ENCODE results near the gene IQCE.
"Not testable (repeated sequence)": the region's sequence is repeated elsewhere in the genome, so short reads cannot be mapped to it uniquely, and the experiment has no call there.

The IQCE gene

DNA sequence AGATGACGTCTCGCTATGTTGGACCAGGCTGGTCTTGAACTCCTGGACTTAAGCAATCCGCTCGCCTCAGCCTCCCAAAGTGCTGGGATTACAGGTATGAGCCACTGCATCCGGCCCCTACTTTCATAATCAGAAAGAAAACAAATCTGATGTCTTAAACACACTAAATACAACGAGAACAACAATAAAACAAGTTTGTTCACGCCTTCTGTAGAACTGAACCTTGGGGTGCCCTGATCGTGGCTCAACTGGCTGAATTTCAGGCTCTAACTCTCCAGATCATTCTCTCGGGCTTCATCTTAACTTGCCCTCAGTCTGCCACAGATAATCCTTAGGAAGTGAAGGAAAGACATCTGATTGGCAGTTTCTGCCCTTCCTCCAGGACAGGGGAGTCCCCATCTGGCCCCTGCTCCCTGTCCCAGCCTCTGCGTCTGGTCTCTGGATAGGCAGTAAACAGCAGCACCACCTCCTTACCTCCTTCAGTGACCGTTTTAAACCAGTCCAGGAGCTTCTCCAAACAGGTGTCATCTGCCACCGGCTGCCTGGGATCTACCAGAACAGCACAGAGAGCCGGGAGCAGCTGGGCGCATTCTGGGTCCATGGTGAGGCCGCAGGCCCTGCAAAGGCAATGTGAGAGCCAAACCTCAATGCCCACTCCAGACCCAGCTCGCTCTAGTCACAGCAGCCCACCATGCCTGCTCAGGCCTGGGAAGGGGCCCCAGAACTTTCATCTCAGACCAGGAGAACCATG, 4.8 kb upstream of the IQCE start:
- DNase-seq (ENCODE audit: low read depth, low spot score), result no peak

DNA sequence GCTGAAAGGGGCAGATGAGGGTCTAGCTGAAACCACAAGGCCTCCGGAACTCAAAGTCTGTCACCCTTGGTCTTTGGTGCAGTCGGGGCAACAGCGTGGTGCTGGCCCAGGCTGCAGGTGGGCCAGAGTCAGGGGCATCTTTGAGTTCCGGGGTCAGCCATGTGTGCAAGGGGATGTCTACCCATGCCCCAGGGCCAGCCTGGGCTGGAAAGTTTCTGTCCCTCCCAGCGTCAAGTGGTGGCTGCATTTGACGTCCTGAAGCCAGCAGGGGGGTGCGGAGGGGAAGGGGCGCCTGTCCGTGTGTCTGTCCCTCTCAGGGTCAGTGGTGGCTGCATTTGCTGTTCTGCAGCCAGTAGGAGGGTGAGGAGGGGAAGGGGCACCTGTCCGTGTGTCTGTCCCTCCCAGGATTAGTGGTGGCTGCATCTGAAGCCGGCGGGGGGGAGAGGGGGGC, 4.1 kb upstream of the IQCE start:
- no peak for DNase-seq (ENCODE audit: low read depth, low spot score)

DNA sequence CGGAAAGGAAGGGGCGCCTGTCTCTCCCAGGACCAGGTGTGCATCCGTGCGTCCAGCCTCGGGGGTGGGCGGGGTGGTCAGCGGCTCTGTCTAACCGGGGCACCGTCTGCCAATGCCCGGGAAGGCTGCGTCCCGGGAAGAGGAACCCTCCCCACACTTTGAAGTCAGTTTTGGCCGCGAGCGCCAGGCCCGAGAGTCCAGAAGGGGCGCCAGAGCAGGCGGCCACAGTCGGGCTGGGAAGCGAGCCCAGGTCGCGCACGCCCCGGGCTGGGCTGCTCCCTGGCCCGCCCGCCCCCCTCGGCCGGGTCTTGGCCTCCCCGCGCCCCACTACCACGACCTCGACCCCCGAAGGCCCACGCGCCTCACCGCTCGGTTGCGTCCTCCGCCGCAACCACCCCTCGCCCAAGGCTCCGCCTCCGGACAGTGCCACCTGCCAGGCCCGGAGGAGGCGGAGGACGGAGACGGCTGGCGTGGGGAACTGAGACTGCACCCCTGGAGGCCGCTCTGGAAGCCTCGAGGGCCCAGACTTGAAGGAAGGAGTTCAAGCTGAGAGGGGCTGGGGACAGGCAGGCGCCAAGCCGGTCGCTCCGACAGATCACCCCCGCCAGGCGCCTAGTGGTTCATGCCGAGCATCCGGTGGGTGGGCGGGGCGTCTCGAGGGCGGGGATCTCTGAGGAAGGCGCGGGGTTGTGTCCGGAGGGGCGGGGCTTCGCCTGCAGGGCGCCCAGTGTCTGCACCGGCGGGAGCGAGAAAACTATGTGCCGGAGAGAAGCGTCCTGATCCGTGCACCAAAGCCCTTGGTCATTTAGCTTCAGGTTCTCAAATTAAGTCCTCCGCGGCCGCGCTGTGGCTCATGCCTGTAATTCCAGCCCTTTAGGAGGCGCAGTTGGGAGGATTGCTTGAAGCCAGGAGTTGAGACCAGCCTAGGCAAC, 3.4 kb upstream of the IQCE start, which contains the start of gene BRAT1:
TSS of gene BRAT1 (minus strand) at position 404 of the 932 bp plus-strand sequence. CDS start 1,093 bp downstream, outside the sequence.
- DNase-seq (ENCODE audit: low read depth, low spot score), result peak; percentile 97

GRCh38 chr7:2559283-2559950, 638 bp downstream of the IQCE start:
- no peak for DNase-seq (ENCODE audit: low read depth, low spot score)

GRCh38 chr7:2563955-2564354, 5.2 kb downstream of the IQCE start:
- not testable (repeated sequence) for DNase-seq (ENCODE audit: low read depth, low spot score)

DNA sequence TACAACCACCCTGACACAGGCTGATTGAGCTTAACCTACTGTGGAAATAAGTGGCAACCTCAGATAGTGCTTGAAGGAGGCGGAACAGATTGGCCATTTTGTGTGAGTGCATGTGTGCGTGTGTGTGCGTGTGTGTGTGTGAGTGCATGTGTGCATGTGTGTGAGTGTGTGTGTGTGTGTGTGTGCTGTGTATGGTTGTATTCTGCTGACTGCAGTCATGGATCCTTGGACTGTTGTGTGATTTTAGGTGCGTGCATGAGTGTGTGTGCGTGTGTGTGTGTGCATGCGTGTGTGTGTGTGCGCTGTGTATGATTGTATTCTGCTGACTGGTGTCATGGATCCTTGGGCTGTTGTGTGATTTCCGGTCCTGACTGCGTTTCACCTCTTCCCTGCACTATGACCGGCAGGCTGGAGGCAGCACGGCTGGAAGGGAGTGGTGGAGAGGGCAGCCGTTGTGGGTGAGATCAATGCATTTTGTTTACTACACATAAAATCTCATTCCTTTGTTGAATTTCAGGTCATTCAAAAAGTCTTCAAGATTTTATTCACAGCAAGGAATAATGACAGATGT, 6.3 kb downstream of the IQCE start:
- no peak for DNase-seq (ENCODE audit: low read depth, low spot score)

- DNase-seq (ENCODE audit: low read depth, low spot score), result no peak
These were observed 7.6 kb downstream of the IQCE start for GRCh38 chr7:2566348-2566889.

DNA sequence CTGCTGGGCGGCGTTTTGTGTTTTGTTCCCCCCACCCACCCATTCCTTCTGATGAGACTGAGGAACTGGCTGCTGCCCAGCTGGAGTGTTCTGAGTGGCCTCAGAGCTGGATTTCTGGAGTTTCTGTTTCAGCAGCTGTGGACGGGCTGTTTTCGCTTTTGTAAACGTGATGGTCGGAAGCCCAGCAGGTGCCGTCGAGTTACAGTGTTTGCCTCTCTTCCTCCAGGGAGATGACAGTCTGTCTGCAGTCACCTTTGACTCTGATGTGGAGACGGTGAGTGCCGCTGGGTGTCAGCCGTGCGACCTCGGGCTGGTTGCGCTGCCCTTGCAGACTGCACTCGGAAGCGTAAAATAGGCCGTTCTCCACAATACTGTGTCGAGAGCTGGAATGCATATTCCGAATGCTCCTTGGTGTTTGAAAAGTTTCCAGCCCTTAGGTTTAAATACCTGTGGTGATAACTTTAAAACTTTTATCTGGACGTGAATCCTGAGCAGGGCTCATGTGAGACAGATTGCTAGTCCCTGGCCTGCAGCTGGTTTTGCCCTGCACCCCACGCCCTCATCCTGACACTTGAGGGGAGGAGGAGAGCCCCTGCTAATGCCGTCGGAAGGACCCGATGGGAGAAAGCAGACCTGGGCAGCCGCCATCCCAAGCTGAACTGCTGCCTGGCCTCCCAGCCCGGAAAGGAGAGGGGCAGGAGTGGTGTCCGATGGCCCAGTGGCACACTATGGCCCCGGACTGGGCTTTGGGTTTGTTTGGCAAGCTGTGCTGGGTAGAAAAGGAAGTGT, 8.3 kb downstream of the IQCE start:
- no peak for DNase-seq (ENCODE audit: low read depth, low spot score)

DNA sequence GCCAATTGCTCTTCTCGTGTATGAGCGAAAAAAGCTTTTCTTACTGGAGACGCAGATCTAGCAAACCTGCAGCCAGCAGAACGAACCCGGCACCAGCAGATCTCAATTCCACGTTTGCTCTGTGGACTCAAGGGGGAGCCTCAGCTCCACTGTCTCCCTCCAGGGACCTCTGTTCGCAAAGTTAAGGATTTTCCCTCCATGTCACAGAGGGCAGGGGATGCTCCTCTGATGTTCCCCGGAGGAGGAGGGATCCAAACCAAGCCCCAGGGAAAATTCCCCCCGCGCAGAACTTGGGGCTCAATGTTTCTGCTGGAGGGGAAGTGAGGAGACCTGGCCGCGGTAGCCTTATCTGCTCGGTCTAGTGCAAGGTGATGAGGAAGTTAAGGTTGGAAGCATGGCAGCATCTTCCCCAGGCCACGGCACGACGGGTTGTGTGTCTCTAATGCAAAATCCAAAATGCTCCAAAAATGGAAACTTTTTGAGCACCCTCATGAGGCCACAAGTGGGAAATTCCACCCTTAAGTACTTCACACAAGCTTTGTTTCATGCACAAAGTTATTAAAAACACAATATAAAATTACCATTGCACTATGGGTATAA, 9.0 kb downstream of the IQCE start:
- peak; percentile 63 for DNase-seq (ENCODE audit: low read depth, low spot score)

DNA sequence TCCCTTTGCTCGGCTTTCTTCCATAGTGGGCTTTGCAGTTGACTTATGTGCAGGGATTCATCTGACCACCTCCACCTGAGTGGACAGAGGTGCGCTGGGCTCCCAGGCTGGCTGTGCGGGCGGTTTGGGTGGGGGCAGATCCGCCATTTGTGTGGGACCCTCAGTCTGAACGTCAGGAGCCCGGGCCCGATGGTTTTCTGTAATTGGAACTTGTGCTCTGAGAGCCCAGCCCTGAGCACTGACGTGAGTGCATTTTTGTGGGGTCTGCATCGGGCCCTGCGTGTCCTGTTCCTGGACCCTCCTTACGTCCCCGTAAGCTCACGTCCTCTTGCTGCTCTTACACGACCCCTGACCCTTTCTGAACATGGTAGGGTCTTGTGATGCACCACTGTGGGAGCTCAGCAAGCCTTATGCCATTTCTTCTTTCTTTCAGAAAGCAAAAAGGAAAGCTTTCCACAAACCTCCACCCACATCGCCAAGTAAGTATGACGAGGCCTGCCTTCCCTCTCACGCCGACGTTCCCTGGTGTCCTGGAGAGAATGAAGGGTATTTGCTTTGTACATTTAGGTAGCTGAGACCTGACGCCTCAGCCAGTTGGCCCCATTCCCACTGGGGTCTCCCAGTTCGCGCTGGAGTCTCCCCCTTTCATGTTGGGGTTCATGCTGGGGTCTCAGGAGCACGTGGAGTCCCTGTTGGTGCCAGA, 9.9 kb downstream of the IQCE start:
- DNase-seq (ENCODE audit: low read depth, low spot score), result no peak

DNA sequence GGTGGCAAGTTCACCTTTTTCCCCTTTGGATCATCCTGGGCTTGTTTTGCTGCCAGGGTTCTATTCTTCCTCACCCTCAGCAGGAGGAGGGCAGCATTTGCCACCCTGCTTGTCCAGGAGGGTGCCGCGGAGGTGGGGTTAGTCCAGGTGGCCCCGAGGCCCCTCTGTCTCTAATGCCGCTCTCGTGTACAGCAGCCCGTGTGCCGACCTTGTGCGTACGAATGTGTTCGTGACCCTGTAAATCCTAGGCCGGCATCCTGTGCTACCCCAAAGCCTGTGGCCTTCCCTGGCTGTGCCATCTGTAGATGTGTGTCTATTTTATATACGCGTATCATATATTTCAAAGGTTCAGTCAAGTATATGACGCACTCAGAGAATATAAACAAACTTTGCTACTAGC, 10.6 kb downstream of the IQCE start:
- no peak for DNase-seq (ENCODE audit: low read depth, low spot score)

GRCh38 chr7:2570021-2570420, 11.2 kb downstream of the IQCE start:
- DNase-seq (ENCODE audit: low read depth, low spot score), result no peak

- no peak for DNase-seq (ENCODE audit: low read depth, low spot score)
These were observed 12.6 kb downstream of the IQCE start for GRCh38 chr7:2571409-2571808.

DNA sequence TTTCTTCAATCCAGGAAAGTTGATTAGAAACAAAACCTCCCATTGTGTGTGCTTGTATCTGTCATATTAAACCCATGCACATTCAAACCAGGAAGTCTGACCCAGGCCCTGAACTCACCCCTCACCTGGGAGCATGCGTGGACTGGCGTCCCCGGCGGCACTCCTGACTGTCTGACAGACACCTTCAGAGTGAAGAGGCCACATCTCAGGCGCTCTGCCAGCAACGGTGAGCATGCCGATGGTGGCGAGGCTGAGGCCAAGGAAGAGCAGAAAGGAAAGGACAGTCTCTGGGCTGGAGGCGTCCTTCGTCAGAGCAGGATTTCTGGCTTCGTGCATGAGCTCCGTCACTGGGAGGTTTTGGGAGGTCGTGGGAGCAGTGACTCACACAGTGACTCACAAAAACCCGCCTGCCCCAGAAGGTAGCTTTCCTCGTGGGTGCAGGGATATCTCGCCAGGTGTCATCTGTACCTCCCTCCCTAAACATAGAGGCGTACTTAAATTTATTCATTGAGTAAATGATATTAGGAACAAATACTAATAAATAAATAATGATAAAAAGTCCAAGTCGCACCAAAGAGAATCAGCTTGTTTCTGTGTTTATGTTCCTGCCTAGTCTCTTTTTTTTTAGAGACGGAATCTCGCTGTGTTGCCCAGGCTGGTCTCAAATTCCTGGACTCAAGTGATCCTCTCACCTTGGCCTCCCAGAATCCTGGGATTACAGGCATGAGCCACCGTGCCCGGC, 13.5 kb downstream of the IQCE start:
- peak; percentile 69 for DNase-seq (ENCODE audit: low read depth, low spot score)

GRCh38 chr7:2573761-2574160, 15.0 kb downstream of the IQCE start:
- no peak for DNase-seq (ENCODE audit: low read depth, low spot score)

- no peak for DNase-seq (ENCODE audit: low read depth, low spot score)
These were observed 16.4 kb downstream of the IQCE start for GRCh38 chr7:2575046-2575732.

- DNase-seq (ENCODE audit: low read depth, low spot score), result peak; percentile 31
These were observed 17.1 kb downstream of the IQCE start for GRCh38 chr7:2575733-2576340.
